C4-2B (cell line): ENCODE measurements around the gene YEATS2.

Experiments
- CTCF ChIP-seq: fragments of 450-650 bp; conservative IDR thresholded peaks from 2 replicates; pipeline ENCODE4 v1.5.1; 2017; ENCODE audit warnings: mild to moderate bottlenecking
- ZFX ChIP-seq: fragments of 450-650 bp; IDR thresholded peaks from 2 replicates; pipeline ENCODE4 v1.6.1; 2017

GRCh38 chr3:183774631-183775030 lies 77.0 kb downstream of the YEATS2 start:
- TF ChIP-seq CTCF (no peak), ZFX (no peak)
